K562 (cell line): ENCODE results near the gene ARID3A. TPM values are rescaled to one million over a fixed set of nuclear protein-coding genes. Genes with fewer than 3 reads are reported as not detected.

Experiments
- C11orf30 ChIP-seq: fragments of 450-650 bp; IDR thresholded peaks from 2 replicates; pipeline ENCODE4 v1.6.1; 2016; ENCODE audit warnings: low read depth, mild to moderate bottlenecking
- CREB1 ChIP-seq, 2 experiments: sonication (generic) in 1 of 2; formaldehyde crosslinking in 1 of 2; IDR thresholded peaks; 2 replicates each; pipeline versions ENCODE4 v1.6.1 to v1.8.0; 2012 to 2022; ENCODE audit warnings: inconsistent platforms in 1 of 2, mild to moderate bottlenecking in 1 of 2, missing genetic modification reagents in 1 of 2, moderate library complexity in 1 of 2
- FOSL1 ChIP-seq: fragments of 200-800 bp; sonication (Bioruptor generic); conservative IDR thresholded peaks from 2 replicates; pipeline ENCODE4 v1.6.1; 2016; ENCODE audit warnings: missing genetic modification characterization, missing compliant biosample characterization
- HMGN3 ChIP-seq: IDR thresholded peaks from 2 replicates; pipeline ENCODE4 v1.6.1; 2011; ENCODE audit warnings: borderline replicate concordance, low read depth, mild to moderate bottlenecking, mixed read lengths, low read length; ENCODE audit not compliant: insufficient read length; ENCODE audit errors: extremely low read depth
- KDM1A ChIP-seq, 2 experiments: fragments of 450-650 bp; IDR thresholded peaks; 2 replicates each; pipeline ENCODE4 v1.6.1; 2016; ENCODE audit warnings: mild to moderate bottlenecking in 2 of 2
- NCOA1 ChIP-seq: fragments of 450-650 bp; IDR thresholded peaks from 2 replicates; pipeline ENCODE4 v1.6.1; 2016; ENCODE audit warnings: low read depth
- NCOA2 ChIP-seq, 2 experiments: fragments of 450-650 bp; IDR thresholded peaks; 2 replicates each; pipeline ENCODE4 v1.6.1; 2018; ENCODE audit warnings: mild to moderate bottlenecking in 2 of 2, moderate library complexity in 1 of 2; ENCODE audit not compliant: partially characterized antibody in 2 of 2
- NEUROD1 ChIP-seq: fragments of 150-350 bp; IDR thresholded peaks from 2 replicates; pipeline ENCODE4 v1.6.1; 2014; ENCODE audit warnings: borderline replicate concordance, low read length, low read depth; ENCODE audit not compliant: partially characterized antibody
- SAP30 ChIP-seq: fragments of 200-600 bp; sonication (generic); IDR thresholded peaks from 2 replicates; pipeline ENCODE4 v1.6.1; 2012; ENCODE audit warnings: borderline replicate concordance, low read depth, mild to moderate bottlenecking, moderate library complexity, low read length, control low read depth, inconsistent platforms; ENCODE audit not compliant: insufficient read depth, poor library complexity, severe bottlenecking
- ZNF699 ChIP-seq: fragments of 250-450 bp; sonication (Bioruptor Pico); IDR thresholded peaks from 2 replicates; pipeline ENCODE4 v1.8.0; 2021; ENCODE audit warnings: mild to moderate bottlenecking, moderate library complexity; ENCODE audit not compliant: insufficient replicate concordance
- polyA plus RNA-seq, 8 experiments: library from polyadenylated mRNA; depleted of rRNA in 4 of 8; stranded (reverse) in 5 of 8; unstranded in 3 of 8; fragments of >200 nt; fragmentation: Nextera tagmentation in 2 of 8; fragmentation: Illumina TruSeq in 1 of 8; extraction: Ambion mirVana in 2 of 8; extraction: Trizol in 1 of 8; gene quantifications; 2 replicates each; pipeline versions ENCODE4 v1.2.1 to v1.2.3, GENCODE V29; 2011 to 2014; ENCODE audit warnings: inconsistent platforms in 1 of 8, missing spikeins in 1 of 8
- total RNA-seq, 7 experiments: library from RNA; depleted of rRNA in 6 of 7; stranded (reverse); fragments of >200 nt in 6 of 7; fragmentation: Illumina TruSeq in 2 of 7; extraction: Trizol in 2 of 7; gene quantifications; 2 replicates each; pipeline versions ENCODE4 v1.2.1 to v1.2.3, GENCODE V29; 2011 to 2021; ENCODE audit warnings: low replicate concordance in 1 of 7
- TF ChIP-seq, protein P1 (sequence below), 2 experiments: IDR thresholded peaks; 2 replicates each; pipeline ENCODE4 v1.6.1; 2011; ENCODE audit warnings: borderline replicate concordance in 1 of 2, control low read depth in 1 of 2, low read depth in 1 of 2, low read length in 1 of 2, mild to moderate bottlenecking in 1 of 2, mixed read lengths in 1 of 2, moderate library complexity in 1 of 2; ENCODE audit not compliant: insufficient read depth in 1 of 2, insufficient read length in 1 of 2, poor library complexity in 1 of 2, severe bottlenecking in 1 of 2; ENCODE audit errors: extremely low read depth in 1 of 2
- TF ChIP-seq, protein P2 (sequence below), 3 experiments: fragments of 200-800 bp in 1 of 3; fragments of 250-450 bp in 1 of 3; fragments of 450-650 bp in 1 of 3; sonication (Bioruptor Pico) in 1 of 3; sonication (Bioruptor generic) in 1 of 3; formaldehyde crosslinking in 1 of 3; IDR thresholded peaks; 2 replicates each; pipeline versions ENCODE4 v1.6.1 to v1.8.0; 2016 to 2022; ENCODE audit warnings: mild to moderate bottlenecking in 2 of 3, missing genetic modification characterization in 2 of 3, missing compliant biosample characterization in 1 of 3, moderate library complexity in 1 of 3
- TF ChIP-seq, protein P3 (sequence below): fragments of 200-400 bp; formaldehyde crosslinking; IDR thresholded peaks from 2 replicates; pipeline ENCODE4 v1.6.1; 2017; ENCODE audit warnings: mild to moderate bottlenecking, low read depth, low read length, moderate library complexity
- TF ChIP-seq, protein P4 (sequence below): fragments of 250-450 bp; sonication (Bioruptor Pico); IDR thresholded peaks from 2 replicates; pipeline ENCODE4 v1.9.0; 2021; ENCODE audit warnings: mild to moderate bottlenecking, inconsistent platforms

The ARID3A gene
- total and polyA plus RNA-seq, 9 of the 15 experiments (the other 6 are each of a cell fraction or from before 2014, with no cell fraction given), result 1.4 to 118 (median 31.2) TPM

DNA sequence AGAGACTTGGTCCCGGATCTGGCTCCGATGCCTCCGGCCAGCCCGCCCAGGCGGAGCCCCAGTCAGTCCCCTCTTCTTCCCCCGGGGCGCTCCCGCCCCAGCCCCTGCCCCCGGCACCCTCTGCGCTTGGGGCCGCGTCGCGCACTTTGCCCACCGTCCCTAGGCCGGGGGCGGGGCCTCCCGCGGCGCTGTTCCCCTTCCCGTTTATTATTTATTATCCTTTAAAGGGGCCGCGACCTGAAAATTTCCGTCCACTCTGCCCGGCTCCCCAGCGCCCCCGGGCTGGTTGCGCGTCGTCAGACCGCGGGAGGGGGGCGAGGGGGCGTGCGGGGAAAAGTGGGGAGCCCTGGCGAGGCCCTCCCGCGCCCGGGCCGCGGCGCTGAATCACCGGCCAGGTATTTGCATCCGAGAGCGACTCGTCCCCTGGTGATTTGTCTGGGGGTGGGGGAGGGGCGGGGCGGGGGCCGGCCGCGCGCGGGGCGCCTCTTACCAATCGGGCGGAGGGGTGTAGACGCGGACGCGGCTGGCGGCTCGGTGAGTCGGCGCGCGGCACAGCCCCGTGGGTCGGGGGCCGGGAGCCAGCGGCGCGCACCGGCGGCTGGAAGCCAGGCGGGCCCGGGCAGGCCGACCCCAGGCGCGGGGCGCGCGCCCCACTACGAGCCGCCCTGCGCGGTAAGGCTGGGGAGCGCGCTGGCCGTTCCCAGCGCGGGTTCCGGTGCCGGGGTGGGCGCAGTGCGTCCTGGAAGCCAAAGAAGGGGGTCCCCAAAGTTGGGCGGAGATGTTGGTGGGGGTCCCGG, at the start of gene ARID3A (continued):
- TF ChIP-seq ZNF699 (CRISPR knock-in tag) (no peak), CREB1 (IDR thresholded peaks at IDR 0.05) (peak; percentile 50; the same call in 1 of the 2 replicates), CREB1 (CRISPR knock-in tag; IDR thresholded peaks at IDR 0.05) (no peak; the same call in 1 of the 2 replicates), KDM1A (IDR thresholded peaks at IDR 0.05) (0 out of 4 replicates have a peak, but pooled peaks of 1 of the 2 experiments have one; percentile 6), NCOA1 (peak; percentile 11; the same call in 1 of the 2 replicates), NEUROD1 (peak; percentile 85), HMGN3 (peak; percentile 55), FOSL1 (tag) (peak; percentile 71), SAP30 (peak; percentile 65), NCOA2 (IDR thresholded peaks at IDR 0.05; ENCODE audit: partially characterized antibody in 2 of 2) (peak in 1 of 2 experiments; percentile 99), C11orf30 (no peak)
- TF ChIP-seq, protein P1, sequence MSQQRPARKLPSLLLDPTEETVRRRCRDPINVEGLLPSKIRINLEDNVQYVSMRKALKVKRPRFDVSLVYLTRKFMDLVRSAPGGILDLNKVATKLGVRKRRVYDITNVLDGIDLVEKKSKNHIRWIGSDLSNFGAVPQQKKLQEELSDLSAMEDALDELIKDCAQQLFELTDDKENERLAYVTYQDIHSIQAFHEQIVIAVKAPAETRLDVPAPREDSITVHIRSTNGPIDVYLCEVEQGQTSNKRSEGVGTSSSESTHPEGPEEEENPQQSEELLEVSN (IDR thresholded peaks at IDR 0.05; ENCODE audit: borderline replicate concordance in 1 of 2, extremely low read depth in 1 of 2, insufficient read depth in 1 of 2, insufficient read length in 1 of 2, low read depth in 1 of 2, low read length in 1 of 2, poor library complexity in 1 of 2, severe bottlenecking in 1 of 2), result peak in 1 of 2 experiments; percentile 44
- TF ChIP-seq, protein P2, sequence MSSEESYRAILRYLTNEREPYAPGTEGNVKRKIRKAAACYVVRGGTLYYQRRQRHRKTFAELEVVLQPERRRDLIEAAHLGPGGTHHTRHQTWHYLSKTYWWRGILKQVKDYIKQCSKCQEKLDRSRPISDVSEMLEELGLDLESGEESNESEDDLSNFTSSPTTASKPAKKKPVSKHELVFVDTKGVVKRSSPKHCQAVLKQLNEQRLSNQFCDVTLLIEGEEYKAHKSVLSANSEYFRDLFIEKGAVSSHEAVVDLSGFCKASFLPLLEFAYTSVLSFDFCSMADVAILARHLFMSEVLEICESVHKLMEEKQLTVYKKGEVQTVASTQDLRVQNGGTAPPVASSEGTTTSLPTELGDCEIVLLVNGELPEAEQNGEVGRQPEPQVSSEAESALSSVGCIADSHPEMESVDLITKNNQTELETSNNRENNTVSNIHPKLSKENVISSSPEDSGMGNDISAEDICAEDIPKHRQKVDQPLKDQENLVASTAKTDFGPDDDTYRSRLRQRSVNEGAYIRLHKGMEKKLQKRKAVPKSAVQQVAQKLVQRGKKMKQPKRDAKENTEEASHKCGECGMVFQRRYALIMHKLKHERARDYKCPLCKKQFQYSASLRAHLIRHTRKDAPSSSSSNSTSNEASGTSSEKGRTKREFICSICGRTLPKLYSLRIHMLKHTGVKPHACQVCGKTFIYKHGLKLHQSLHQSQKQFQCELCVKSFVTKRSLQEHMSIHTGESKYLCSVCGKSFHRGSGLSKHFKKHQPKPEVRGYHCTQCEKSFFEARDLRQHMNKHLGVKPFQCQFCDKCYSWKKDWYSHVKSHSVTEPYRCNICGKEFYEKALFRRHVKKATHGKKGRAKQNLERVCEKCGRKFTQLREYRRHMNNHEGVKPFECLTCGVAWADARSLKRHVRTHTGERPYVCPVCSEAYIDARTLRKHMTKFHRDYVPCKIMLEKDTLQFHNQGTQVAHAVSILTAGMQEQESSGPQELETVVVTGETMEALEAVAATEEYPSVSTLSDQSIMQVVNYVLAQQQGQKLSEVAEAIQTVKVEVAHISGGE (CRISPR knock-in tag; IDR thresholded peaks at IDR 0.05), result peak in 1 of 3 experiments; percentile 41; a peak in 1 of 6 replicates
- TF ChIP-seq, protein P3, sequence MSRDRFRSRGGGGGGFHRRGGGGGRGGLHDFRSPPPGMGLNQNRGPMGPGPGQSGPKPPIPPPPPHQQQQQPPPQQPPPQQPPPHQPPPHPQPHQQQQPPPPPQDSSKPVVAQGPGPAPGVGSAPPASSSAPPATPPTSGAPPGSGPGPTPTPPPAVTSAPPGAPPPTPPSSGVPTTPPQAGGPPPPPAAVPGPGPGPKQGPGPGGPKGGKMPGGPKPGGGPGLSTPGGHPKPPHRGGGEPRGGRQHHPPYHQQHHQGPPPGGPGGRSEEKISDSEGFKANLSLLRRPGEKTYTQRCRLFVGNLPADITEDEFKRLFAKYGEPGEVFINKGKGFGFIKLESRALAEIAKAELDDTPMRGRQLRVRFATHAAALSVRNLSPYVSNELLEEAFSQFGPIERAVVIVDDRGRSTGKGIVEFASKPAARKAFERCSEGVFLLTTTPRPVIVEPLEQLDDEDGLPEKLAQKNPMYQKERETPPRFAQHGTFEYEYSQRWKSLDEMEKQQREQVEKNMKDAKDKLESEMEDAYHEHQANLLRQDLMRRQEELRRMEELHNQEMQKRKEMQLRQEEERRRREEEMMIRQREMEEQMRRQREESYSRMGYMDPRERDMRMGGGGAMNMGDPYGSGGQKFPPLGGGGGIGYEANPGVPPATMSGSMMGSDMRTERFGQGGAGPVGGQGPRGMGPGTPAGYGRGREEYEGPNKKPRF, result no peak
- TF ChIP-seq, protein P4, sequence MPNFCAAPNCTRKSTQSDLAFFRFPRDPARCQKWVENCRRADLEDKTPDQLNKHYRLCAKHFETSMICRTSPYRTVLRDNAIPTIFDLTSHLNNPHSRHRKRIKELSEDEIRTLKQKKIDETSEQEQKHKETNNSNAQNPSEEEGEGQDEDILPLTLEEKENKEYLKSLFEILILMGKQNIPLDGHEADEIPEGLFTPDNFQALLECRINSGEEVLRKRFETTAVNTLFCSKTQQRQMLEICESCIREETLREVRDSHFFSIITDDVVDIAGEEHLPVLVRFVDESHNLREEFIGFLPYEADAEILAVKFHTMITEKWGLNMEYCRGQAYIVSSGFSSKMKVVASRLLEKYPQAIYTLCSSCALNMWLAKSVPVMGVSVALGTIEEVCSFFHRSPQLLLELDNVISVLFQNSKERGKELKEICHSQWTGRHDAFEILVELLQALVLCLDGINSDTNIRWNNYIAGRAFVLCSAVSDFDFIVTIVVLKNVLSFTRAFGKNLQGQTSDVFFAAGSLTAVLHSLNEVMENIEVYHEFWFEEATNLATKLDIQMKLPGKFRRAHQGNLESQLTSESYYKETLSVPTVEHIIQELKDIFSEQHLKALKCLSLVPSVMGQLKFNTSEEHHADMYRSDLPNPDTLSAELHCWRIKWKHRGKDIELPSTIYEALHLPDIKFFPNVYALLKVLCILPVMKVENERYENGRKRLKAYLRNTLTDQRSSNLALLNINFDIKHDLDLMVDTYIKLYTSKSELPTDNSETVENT (CRISPR knock-in tag), result peak; percentile 44; the same call in 1 of the 2 replicates
